GM20000 (cell line): ENCODE measurements around the gene FBXO15.

Source experiments
- DNase-seq: peaks from one replicate; pipeline ENCODE4 v3.0.0; 2012; ENCODE audit warnings: low spot score
- TF ChIP-seq, protein P1 (sequence below): IDR thresholded peaks from 2 replicates; pipeline ENCODE4 v1.5.1; 2012; ENCODE audit warnings: mild to moderate bottlenecking, control low read depth; ENCODE audit errors: extremely low read depth, missing control alignments

FBXO15 gene

DNA sequence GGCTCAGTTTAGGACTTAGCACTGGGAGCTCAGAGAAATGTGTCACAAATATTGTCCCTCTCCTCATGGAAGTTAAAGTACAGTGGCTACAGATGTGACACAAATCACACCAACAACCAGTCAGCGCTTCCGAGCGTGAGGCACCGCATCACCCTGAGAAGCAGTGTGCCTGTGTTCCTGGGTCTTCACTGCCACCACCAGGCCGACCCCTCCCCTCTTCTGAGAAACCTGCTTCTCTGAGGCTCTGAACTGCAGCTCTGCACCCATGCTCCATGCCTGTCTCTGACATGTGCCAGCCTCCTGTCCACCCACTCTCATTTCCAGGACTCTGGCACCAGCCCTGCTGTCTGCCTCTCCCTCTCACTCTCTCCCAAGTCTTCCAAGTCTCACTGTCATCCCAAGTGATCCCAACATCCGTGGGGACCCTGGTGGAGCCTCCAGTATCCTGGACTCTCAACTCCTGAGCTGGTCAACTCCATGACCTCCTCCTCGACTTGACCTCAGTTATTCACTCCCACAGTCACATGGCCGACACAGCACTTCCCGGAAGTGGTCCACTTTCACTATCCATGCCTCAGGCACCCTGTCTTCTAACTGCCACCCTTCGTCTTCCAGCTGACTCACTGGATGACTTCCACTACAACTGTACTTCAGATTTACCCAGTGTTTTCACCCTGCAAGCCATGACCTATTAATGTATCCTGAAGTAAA is 73.5 kb downstream of the FBXO15 start:
- TF ChIP-seq, protein P1, sequence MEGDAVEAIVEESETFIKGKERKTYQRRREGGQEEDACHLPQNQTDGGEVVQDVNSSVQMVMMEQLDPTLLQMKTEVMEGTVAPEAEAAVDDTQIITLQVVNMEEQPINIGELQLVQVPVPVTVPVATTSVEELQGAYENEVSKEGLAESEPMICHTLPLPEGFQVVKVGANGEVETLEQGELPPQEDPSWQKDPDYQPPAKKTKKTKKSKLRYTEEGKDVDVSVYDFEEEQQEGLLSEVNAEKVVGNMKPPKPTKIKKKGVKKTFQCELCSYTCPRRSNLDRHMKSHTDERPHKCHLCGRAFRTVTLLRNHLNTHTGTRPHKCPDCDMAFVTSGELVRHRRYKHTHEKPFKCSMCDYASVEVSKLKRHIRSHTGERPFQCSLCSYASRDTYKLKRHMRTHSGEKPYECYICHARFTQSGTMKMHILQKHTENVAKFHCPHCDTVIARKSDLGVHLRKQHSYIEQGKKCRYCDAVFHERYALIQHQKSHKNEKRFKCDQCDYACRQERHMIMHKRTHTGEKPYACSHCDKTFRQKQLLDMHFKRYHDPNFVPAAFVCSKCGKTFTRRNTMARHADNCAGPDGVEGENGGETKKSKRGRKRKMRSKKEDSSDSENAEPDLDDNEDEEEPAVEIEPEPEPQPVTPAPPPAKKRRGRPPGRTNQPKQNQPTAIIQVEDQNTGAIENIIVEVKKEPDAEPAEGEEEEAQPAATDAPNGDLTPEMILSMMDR, result no peak

GRCh38 chr18:74069178-74070050 is 78.2 kb downstream of the FBXO15 start:
- TF ChIP-seq, protein P1, result no peak
- no peak for DNase-seq

More for the DNA sequence above, 73.5 kb downstream of the FBXO15 start:
- DNase-seq, result no peak

DNA sequence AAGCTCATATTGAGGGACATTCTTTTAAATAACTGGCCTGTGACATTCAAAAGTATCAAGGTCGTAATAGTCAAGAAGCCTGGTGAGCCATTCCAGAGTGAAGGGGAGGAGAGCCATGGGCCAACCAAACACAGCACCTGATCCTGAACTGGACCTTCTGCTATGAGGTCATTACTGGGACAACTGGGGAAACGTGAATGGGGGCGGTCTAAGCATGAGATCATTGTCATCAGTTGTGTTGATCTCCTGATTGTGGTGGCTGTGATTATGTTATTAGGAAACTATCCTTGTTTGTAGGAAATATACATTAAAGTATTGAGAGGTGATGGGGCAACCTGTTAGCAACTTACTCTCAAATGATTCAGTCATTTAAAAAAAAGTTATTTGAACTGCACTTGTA is 79.3 kb downstream of the FBXO15 start:
- DNase-seq, result no peak
- TF ChIP-seq, protein P1, result no peak

DNA sequence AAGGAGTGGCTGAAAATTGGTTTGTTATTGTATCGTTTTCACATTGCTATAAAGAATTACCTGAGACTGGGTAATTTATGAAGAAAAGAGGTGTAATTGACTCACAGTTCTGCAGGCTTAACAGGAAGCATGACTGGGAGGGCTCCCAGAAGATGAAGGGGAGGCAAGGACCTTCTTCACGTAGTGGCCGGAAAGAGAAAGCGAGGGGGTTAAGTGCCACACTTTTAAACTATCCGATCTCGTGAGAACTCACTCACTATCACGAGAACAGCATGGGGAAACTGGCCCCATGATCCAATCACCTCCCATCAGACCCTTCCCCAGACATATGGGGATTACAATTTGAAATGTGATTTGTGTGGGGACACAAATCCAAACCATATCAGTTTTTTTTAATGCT is 81.6 kb downstream of the FBXO15 start:
- DNase-seq, result no peak
- TF ChIP-seq, protein P1, result no peak

- TF ChIP-seq, protein P1, result no peak
- DNase-seq, result no peak
Measured at GRCh38 chr18:74065366-74065765, 82.3 kb downstream of the FBXO15 start.

DNA sequence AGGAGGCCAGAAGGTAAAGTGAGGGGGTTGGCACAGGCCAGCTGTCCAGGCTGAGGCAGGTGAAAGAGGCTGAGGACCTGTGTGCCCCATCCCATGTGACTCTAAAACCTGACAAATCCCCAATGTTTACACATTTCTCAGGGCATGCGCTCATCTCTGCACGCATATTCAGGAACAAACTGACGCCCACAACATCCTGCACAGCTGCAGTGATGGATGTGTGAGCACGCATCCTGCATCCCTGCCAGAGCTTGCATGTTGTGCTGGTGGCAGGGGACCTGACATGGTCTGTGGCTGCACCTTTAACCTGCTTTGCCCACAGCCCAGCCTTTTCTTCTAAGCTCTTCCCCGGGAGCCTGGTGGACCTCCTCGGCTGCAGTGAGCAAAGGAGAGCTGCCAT is 83.1 kb downstream of the FBXO15 start:
- TF ChIP-seq, protein P1, result no peak

GRCh38 chr18:74063557-74063956 is 84.1 kb downstream of the FBXO15 start:
- TF ChIP-seq, protein P1, result no peak
- DNase-seq, result no peak

More for the DNA sequence above, 83.1 kb downstream of the FBXO15 start:
- DNase-seq, result no peak
